ENCODE results near the gene OTOP2.

GRCh38 chr17:74916136-74916850 is 7.8 kb upstream of the OTOP2 start:
- TF ChIP-seq POLR2A (IDR thresholded peaks at IDR 0.05) (no peak), EP300 (IDR thresholded peaks at IDR 0.05) (no peak), POLR2AphosphoS5 (IDR thresholded peaks at IDR 0.05) (no peak)
